ENCODE data around the gene BORCS5. TPM values are rescaled to one million over a fixed set of nuclear protein-coding genes. Genes with fewer than 3 reads are reported as not detected.

Gene BORCS5
- total RNA-seq, 1 donor from 2014 or later = 6.1 TPM

DNA sequence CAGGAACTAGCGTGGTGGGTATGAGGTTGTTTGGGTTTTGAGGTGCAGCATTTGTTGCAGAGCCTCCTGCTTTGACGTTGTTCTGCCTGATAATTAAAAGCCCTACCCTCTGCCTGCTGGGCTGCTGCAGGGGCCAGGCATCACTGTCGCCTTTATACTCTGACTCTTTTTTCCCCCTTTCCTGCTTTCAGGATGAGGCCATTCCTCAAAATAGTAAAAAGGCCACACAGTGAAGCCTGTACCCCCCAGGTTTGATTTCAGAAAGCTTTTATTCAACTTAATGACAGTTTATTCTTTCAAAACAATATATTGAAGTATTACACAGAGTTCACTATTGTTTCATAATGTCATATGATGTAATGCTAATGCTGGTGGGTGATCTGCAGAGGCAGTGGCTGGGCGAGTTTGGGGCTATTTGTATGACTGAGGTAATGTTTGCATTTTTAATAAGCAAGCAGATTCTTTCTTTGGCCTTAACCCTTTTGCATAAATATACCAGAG lies 9.1 kb downstream of the BORCS5 start:
- no peak for DNase-seq (ENCODE audit: low read depth)
- TF ChIP-seq, protein P1, sequence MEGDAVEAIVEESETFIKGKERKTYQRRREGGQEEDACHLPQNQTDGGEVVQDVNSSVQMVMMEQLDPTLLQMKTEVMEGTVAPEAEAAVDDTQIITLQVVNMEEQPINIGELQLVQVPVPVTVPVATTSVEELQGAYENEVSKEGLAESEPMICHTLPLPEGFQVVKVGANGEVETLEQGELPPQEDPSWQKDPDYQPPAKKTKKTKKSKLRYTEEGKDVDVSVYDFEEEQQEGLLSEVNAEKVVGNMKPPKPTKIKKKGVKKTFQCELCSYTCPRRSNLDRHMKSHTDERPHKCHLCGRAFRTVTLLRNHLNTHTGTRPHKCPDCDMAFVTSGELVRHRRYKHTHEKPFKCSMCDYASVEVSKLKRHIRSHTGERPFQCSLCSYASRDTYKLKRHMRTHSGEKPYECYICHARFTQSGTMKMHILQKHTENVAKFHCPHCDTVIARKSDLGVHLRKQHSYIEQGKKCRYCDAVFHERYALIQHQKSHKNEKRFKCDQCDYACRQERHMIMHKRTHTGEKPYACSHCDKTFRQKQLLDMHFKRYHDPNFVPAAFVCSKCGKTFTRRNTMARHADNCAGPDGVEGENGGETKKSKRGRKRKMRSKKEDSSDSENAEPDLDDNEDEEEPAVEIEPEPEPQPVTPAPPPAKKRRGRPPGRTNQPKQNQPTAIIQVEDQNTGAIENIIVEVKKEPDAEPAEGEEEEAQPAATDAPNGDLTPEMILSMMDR (conservative IDR thresholded peaks at IDR 0.05; ENCODE audit: low read depth, low read length) = no peak
- H3K4me3 ChIP-seq (ENCODE audit: low read depth, low read length) = no peak overlapping the region

DNA sequence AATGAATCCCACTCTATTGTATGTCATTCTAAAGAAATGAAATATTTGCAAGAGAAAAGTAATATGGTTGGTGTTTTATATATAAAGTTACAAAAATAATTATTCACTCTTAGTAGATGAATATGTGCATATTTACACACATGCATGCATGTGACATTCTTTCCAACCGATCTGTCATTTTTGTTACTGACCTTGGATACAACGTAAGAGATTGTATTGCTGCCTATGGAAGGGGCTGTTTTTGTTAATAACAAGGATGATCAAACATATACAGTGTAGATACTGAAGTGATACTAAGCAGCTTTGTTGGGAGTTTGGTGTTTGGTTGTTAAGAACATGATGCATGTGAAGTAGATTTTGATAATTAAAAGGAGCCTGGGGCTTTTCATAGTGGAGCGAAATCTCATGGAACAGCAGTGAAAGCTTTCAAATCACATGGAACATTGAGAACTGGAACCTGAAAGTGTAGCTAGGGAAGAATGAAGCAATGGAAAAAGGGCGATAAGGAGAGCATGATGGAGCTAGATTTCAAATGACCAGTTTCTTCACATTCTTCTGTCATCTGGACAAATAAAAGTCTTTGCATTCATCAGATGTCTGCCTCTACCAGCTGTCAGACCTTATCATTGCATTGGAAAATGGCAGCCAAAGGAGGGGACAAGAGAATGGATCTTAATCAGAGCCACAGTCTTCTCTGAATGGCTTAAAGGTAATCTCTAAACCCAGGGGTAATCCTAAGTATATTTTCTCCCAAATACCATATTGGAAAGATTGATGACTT lies 10.0 kb downstream of the BORCS5 start:
- H3K4me3 ChIP-seq (ENCODE audit: low read depth, low read length) = no peak overlapping the region
- no peak for DNase-seq (ENCODE audit: low read depth)
- TF ChIP-seq, protein P1 (conservative IDR thresholded peaks at IDR 0.05; ENCODE audit: low read depth, low read length) = no peak

- no peak for DNase-seq (ENCODE audit: low read depth)
- TF ChIP-seq, protein P1 (conservative IDR thresholded peaks at IDR 0.05; ENCODE audit: low read depth, low read length) = no peak
- H3K4me3 ChIP-seq (ENCODE audit: low read depth, low read length) = no peak overlapping the region
Observed at GRCh38 chr12:12367482-12367998, 10.7 kb downstream of the BORCS5 start.

- no peak overlapping the region for H3K4me3 ChIP-seq (ENCODE audit: low read depth, low read length)
- TF ChIP-seq, protein P1 (conservative IDR thresholded peaks at IDR 0.05; ENCODE audit: low read depth, low read length) = no peak
- no peak for DNase-seq (ENCODE audit: low read depth)
Observed at GRCh38 chr12:12372946-12373722, 16.3 kb downstream of the BORCS5 start.

DNA sequence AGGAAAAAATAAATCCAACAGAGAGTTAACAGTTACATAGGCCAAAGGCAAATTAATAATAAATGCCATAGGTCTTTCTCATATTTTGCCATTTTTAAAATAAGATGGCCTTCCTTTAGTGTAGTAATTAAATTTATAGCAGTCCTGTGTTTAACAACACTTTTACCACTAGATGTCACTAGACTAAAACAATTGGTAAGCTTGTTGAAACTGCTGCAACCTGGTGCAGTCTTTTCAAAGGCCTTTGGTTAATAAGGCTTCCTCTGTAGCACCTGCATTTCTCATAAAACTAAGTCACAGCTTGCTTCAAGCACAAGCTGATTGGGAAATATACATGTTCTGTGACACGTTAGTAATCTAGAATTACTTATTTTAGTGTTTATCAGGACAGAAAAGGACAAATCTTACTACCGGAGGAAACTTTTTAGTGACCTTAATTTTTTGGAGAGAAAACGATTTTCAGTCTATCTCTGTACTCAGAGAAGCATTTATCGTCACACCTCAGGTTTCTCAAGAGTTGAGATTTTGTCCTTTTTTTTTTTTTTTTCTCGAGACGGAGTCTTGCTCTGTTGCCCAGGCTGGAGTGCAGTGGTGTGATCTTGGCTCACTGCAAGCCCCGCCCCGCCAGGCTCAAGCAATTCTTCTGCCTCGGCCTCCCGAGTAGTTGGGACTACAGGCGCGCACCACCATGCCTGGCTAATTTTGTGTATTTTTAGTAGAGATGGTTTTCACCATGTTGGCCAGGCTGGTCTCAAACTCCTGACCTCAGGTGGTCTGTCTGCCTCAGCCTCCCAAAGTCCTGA lies 20.0 kb downstream of the BORCS5 start:
- DNase-seq (ENCODE audit: low read depth) = peak; percentile 50
- no peak overlapping the region for H3K4me3 ChIP-seq (ENCODE audit: low read depth, low read length)
- TF ChIP-seq, protein P1 (conservative IDR thresholded peaks at IDR 0.05; ENCODE audit: low read depth, low read length) = peak; percentile 65

GRCh38 chr12:12378616-12379015 lies 21.7 kb downstream of the BORCS5 start:
- no peak for DNase-seq (ENCODE audit: low read depth)
- H3K4me3 ChIP-seq (ENCODE audit: low read depth, low read length) = no peak overlapping the region
- TF ChIP-seq, protein P1 (conservative IDR thresholded peaks at IDR 0.05; ENCODE audit: low read depth, low read length) = no peak

All from epithelial cell of proximal tubule (primary cell).